ENCODE data around the gene EIF4B.

Gene EIF4B

GRCh38 chr12:53055471-53056266, 49.4 kb downstream of the EIF4B start:
- no peak overlapping the region for H3K4me3 ChIP-seq (ENCODE audit: low read depth in 1 of 2, low read length in 2 of 2)
- H3K27me3 ChIP-seq (ENCODE audit: low read depth, low read length): no peaks in the 10 kb centered on the region
- no peaks in the 10 kb centered on the region for H3K9me3 ChIP-seq (ENCODE audit: control insufficient read depth in 1 of 2, low read length in 2 of 2)
- no peak overlapping the region for H3K27ac ChIP-seq (ENCODE audit: low read length)
- H3K4me1 ChIP-seq (ENCODE audit: control insufficient read depth in 1 of 2, insufficient read depth in 2 of 2, low read length in 2 of 2): peaks cover 27 to 49% of the 10 kb centered on the region in 2 donors
- H3K36me3 ChIP-seq (ENCODE audit: control insufficient read depth in 1 of 2, insufficient read depth in 2 of 2, low read length in 2 of 2): peaks cover 13 to 25% of the 10 kb centered on the region in 2 donors

GRCh38 chr12:53056296-53056695, 50.0 kb downstream of the EIF4B start:
- H3K4me1 ChIP-seq (ENCODE audit: control insufficient read depth in 1 of 2, insufficient read depth in 2 of 2, low read length in 2 of 2): peaks cover 26 to 49% of the 10 kb centered on the region in 2 donors
- no peak overlapping the region for H3K27ac ChIP-seq (ENCODE audit: low read length)
- no peak overlapping the region for H3K4me3 ChIP-seq (ENCODE audit: low read depth in 1 of 2, low read length in 2 of 2)
- peaks cover 13 to 25% of the 10 kb centered on the region in 2 donors for H3K36me3 ChIP-seq (ENCODE audit: control insufficient read depth in 1 of 2, insufficient read depth in 2 of 2, low read length in 2 of 2)
- H3K27me3 ChIP-seq (ENCODE audit: low read depth, low read length): no peaks in the 10 kb centered on the region
- H3K9me3 ChIP-seq (ENCODE audit: control insufficient read depth in 1 of 2, low read length in 2 of 2): no peaks in the 10 kb centered on the region

- Histone ChIP-seq H3K27ac (ENCODE audit: low read length) (no peak overlapping the region), H3K4me3 (ENCODE audit: low read depth in 1 of 2, low read length in 2 of 2) (no peak overlapping the region), H3K4me1 (ENCODE audit: control insufficient read depth in 1 of 2, insufficient read depth in 2 of 2, low read length in 2 of 2) (peaks cover 22 to 49% of the 10 kb centered on the region in 2 donors), H3K27me3 (ENCODE audit: low read depth, low read length) (no peaks in the 10 kb centered on the region), H3K36me3 (ENCODE audit: control insufficient read depth in 1 of 2, insufficient read depth in 2 of 2, low read length in 2 of 2) (peaks cover 18 to 25% of the 10 kb centered on the region in 2 donors), H3K9me3 (ENCODE audit: control insufficient read depth in 1 of 2, low read length in 2 of 2) (no peaks in the 10 kb centered on the region)
Measured at GRCh38 chr12:53056901-53057300, 50.6 kb downstream of the EIF4B start.

- Histone ChIP-seq H3K27ac (ENCODE audit: low read length) (no peak overlapping the region), H3K4me1 (ENCODE audit: control insufficient read depth in 1 of 2, insufficient read depth in 2 of 2, low read length in 2 of 2) (peaks cover 15 to 49% of the 10 kb centered on the region in 2 donors), H3K4me3 (ENCODE audit: low read depth in 1 of 2, low read length in 2 of 2) (no peak overlapping the region), H3K9me3 (ENCODE audit: control insufficient read depth in 1 of 2, low read length in 2 of 2) (no peaks in the 10 kb centered on the region), H3K27me3 (ENCODE audit: low read depth, low read length) (no peaks in the 10 kb centered on the region), H3K36me3 (ENCODE audit: control insufficient read depth in 1 of 2, insufficient read depth in 2 of 2, low read length in 2 of 2) (peaks cover 20 to 28% of the 10 kb centered on the region in 2 donors)
Measured at GRCh38 chr12:53057816-53058500, 51.7 kb downstream of the EIF4B start.

- H3K4me3 ChIP-seq (ENCODE audit: low read depth in 1 of 2, low read length in 2 of 2): no peak overlapping the region
- H3K9me3 ChIP-seq (ENCODE audit: control insufficient read depth in 1 of 2, low read length in 2 of 2): no peaks in the 10 kb centered on the region
- no peaks in the 10 kb centered on the region for H3K27me3 ChIP-seq (ENCODE audit: low read depth, low read length)
- no peak overlapping the region for H3K27ac ChIP-seq (ENCODE audit: low read length)
- H3K36me3 ChIP-seq (ENCODE audit: control insufficient read depth in 1 of 2, insufficient read depth in 2 of 2, low read length in 2 of 2): peaks cover 25 to 33% of the 10 kb centered on the region in 2 donors
- H3K4me1 ChIP-seq (ENCODE audit: control insufficient read depth in 1 of 2, insufficient read depth in 2 of 2, low read length in 2 of 2): peaks cover 6 to 49% of the 10 kb centered on the region in 2 donors
Measured at GRCh38 chr12:53058674-53059433, 52.6 kb downstream of the EIF4B start.

GRCh38 chr12:53059434-53060063, 53.3 kb downstream of the EIF4B start:
- Histone ChIP-seq H3K9me3 (ENCODE audit: control insufficient read depth in 1 of 2, low read length in 2 of 2) (no peaks in the 10 kb centered on the region), H3K27me3 (ENCODE audit: low read depth, low read length) (no peaks in the 10 kb centered on the region), H3K4me1 (ENCODE audit: control insufficient read depth in 1 of 2, insufficient read depth in 2 of 2, low read length in 2 of 2) (peaks cover 4 to 51% of the 10 kb centered on the region in 2 donors), H3K36me3 (ENCODE audit: control insufficient read depth in 1 of 2, insufficient read depth in 2 of 2, low read length in 2 of 2) (peaks cover 27 to 38% of the 10 kb centered on the region in 2 donors), H3K27ac (ENCODE audit: low read length) (no peak overlapping the region), H3K4me3 (ENCODE audit: low read depth in 1 of 2, low read length in 2 of 2) (no peak overlapping the region)

- H3K9me3 ChIP-seq (ENCODE audit: control insufficient read depth in 1 of 2, low read length in 2 of 2): no peaks in the 10 kb centered on the region
- peaks cover 4 to 53% of the 10 kb centered on the region in 2 donors for H3K4me1 ChIP-seq (ENCODE audit: control insufficient read depth in 1 of 2, insufficient read depth in 2 of 2, low read length in 2 of 2)
- peaks cover 27 to 45% of the 10 kb centered on the region in 2 donors for H3K36me3 ChIP-seq (ENCODE audit: control insufficient read depth in 1 of 2, insufficient read depth in 2 of 2, low read length in 2 of 2)
- H3K27ac ChIP-seq (ENCODE audit: low read length): no peak overlapping the region
- H3K4me3 ChIP-seq (ENCODE audit: low read depth in 1 of 2, low read length in 2 of 2): no peak overlapping the region
- no peaks in the 10 kb centered on the region for H3K27me3 ChIP-seq (ENCODE audit: low read depth, low read length)
Measured at GRCh38 chr12:53060064-53060720, 53.9 kb downstream of the EIF4B start.

GRCh38 chr12:53060721-53061276, 54.5 kb downstream of the EIF4B start:
- Histone ChIP-seq H3K4me1 (ENCODE audit: control insufficient read depth in 1 of 2, insufficient read depth in 2 of 2, low read length in 2 of 2) (peaks cover 4 to 53% of the 10 kb centered on the region in 2 donors), H3K36me3 (ENCODE audit: control insufficient read depth in 1 of 2, insufficient read depth in 2 of 2, low read length in 2 of 2) (peaks cover 27 to 47% of the 10 kb centered on the region in 2 donors), H3K27ac (ENCODE audit: low read length) (no peak overlapping the region), H3K27me3 (ENCODE audit: low read depth, low read length) (no peaks in the 10 kb centered on the region), H3K4me3 (ENCODE audit: low read depth in 1 of 2, low read length in 2 of 2) (no peak overlapping the region), H3K9me3 (ENCODE audit: control insufficient read depth in 1 of 2, low read length in 2 of 2) (no peaks in the 10 kb centered on the region)

GRCh38 chr12:53061404-53062010, 55.3 kb downstream of the EIF4B start:
- Histone ChIP-seq H3K4me3 (ENCODE audit: low read depth in 1 of 2, low read length in 2 of 2) (no peak overlapping the region), H3K27ac (ENCODE audit: low read length) (no peak overlapping the region)

More at GRCh38 chr12:53061404-53062010, 55.3 kb downstream of the EIF4B start:
- peaks cover 10 to 57% of the 10 kb centered on the region in 2 donors for H3K4me1 ChIP-seq (ENCODE audit: control insufficient read depth in 1 of 2, insufficient read depth in 2 of 2, low read length in 2 of 2)
- peaks cover 27 to 47% of the 10 kb centered on the region in 2 donors for H3K36me3 ChIP-seq (ENCODE audit: control insufficient read depth in 1 of 2, insufficient read depth in 2 of 2, low read length in 2 of 2)
- no peaks in the 10 kb centered on the region for H3K27me3 ChIP-seq (ENCODE audit: low read depth, low read length)
- no peaks in the 10 kb centered on the region for H3K9me3 ChIP-seq (ENCODE audit: control insufficient read depth in 1 of 2, low read length in 2 of 2)

All from muscle layer of duodenum (tissue), 2 donors.